C4-2B (cell line): ENCODE data around the gene WNT16.

Experiments
- ZFX ChIP-seq: fragments of 450-650 bp; IDR thresholded peaks from 2 replicates; pipeline ENCODE4 v1.6.1; 2017
- TF ChIP-seq, protein P1 (sequence below): fragments of 450-650 bp; conservative IDR thresholded peaks from 2 replicates; pipeline ENCODE4 v1.5.1; 2017; ENCODE audit warnings: mild to moderate bottlenecking

DNA sequence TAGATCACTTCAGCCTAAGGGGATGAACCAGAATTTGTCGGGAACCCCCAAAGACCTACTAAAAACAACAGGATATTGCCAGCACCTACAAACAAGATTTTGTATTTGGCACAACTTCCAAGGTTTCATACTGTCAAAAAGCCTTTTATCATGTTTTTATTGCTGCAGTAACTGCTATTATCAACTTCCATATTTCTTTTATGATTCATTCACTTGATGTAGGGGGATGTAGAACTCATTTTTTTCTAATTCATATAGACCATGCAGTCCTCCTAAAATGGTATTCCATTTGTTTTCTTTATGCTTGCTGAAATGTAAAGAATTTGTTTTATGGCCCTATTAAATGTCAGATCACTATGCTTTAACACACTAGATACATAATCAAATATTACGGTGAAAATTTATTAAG is 30.0 kb upstream of the WNT16 start:
- TF ChIP-seq, protein P1, sequence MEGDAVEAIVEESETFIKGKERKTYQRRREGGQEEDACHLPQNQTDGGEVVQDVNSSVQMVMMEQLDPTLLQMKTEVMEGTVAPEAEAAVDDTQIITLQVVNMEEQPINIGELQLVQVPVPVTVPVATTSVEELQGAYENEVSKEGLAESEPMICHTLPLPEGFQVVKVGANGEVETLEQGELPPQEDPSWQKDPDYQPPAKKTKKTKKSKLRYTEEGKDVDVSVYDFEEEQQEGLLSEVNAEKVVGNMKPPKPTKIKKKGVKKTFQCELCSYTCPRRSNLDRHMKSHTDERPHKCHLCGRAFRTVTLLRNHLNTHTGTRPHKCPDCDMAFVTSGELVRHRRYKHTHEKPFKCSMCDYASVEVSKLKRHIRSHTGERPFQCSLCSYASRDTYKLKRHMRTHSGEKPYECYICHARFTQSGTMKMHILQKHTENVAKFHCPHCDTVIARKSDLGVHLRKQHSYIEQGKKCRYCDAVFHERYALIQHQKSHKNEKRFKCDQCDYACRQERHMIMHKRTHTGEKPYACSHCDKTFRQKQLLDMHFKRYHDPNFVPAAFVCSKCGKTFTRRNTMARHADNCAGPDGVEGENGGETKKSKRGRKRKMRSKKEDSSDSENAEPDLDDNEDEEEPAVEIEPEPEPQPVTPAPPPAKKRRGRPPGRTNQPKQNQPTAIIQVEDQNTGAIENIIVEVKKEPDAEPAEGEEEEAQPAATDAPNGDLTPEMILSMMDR: no peak
- TF ChIP-seq ZFX: no peak
